HG02759 (cell line): ENCODE results near the gene ZC3H10.
A peak's percentile ranks its signal among the peaks of the same experiment; 100 is the strongest.

Experiments used
- ATAC-seq: cut with Tn5 transposase; IDR thresholded peaks from one replicate; pipeline ENCODE4 v1.9.1; 2021; ENCODE audit warnings: mild to moderate bottlenecking, moderate library complexity; ENCODE audit not compliant: unreplicated experiment

ZC3H10 gene

GRCh38 chr12:56127485-56127887, 9.4 kb downstream of the ZC3H10 start:
- no peak for ATAC-seq

- peak; percentile 89 for ATAC-seq
These were observed 10.0 kb downstream of the ZC3H10 start, which contains the start of gene ESYT1 for GRCh38 chr12:56127888-56128669. Gene ESYT1, plus strand, starts transcription at chr12:56128267. Its CDS starts 53 bp downstream, at chr12:56128320.

- no peak for ATAC-seq
These were observed 10.7 kb downstream of the ZC3H10 start for GRCh38 chr12:56128670-56129205.

GRCh38 chr12:56129206-56129941, 11.3 kb downstream of the ZC3H10 start:
- ATAC-seq: peak; percentile 37

- no peak for ATAC-seq
These were observed 12.0 kb downstream of the ZC3H10 start for GRCh38 chr12:56129942-56130495.

GRCh38 chr12:56130876-56131275, 12.8 kb downstream of the ZC3H10 start:
- no peak for ATAC-seq

- no peak for ATAC-seq
These were observed 16.8 kb downstream of the ZC3H10 start for GRCh38 chr12:56134897-56135296.

- ATAC-seq: no peak
These were observed 19.9 kb downstream of the ZC3H10 start for GRCh38 chr12:56137853-56138571.

GRCh38 chr12:56141946-56142784, 24.1 kb downstream of the ZC3H10 start:
- no peak for ATAC-seq

- no peak for ATAC-seq
These were observed 25.2 kb downstream of the ZC3H10 start for GRCh38 chr12:56143217-56143616.

- no peak for ATAC-seq
These were observed 25.8 kb downstream of the ZC3H10 start for GRCh38 chr12:56143870-56144269.

- ATAC-seq: no peak
These were observed 27.2 kb downstream of the ZC3H10 start for GRCh38 chr12:56145217-56145616.

GRCh38 chr12:56146492-56147460, 28.7 kb downstream of the ZC3H10 start:
- no peak for ATAC-seq

GRCh38 chr12:56150563-56150962, 32.5 kb downstream of the ZC3H10 start:
- ATAC-seq: no peak

GRCh38 chr12:56151672-56152131, 33.6 kb downstream of the ZC3H10 start:
- ATAC-seq: peak; percentile 57

- ATAC-seq: peak; percentile 92
These were observed 34.2 kb downstream of the ZC3H10 start, which contains the start of gene MYL6B for GRCh38 chr12:56152132-56152755. Gene MYL6B, plus strand, starts transcription at chr12:56152587. Its CDS starts 1,332 bp downstream, at chr12:56153919.

- ATAC-seq: no peak
These were observed 35.0 kb downstream of the ZC3H10 start for GRCh38 chr12:56152756-56153677.
